ENCODE data around the gene ABLIM3. TPM values are rescaled to one million over a fixed set of nuclear protein-coding genes. Genes with fewer than 3 reads are reported as not detected.

ABLIM3 gene
- polyA plus RNA-seq, 1 experiment, result 25.7 TPM

- no peak for DNase-seq (ENCODE audit: low read depth)
- POLR2A ChIA-PET, result no interaction called here
- H3K4me3 ChIP-seq (ENCODE audit: low read depth, low read length), result no peak overlapping the region
- no peaks in the 10 kb centered on the region for H3K36me3 ChIP-seq (ENCODE audit: control insufficient read depth, insufficient read depth, low read length)
- H3K27me3 ChIP-seq (ENCODE audit: control insufficient read depth, insufficient read depth, low read length), result no peaks in the 10 kb centered on the region
- TF ChIP-seq, protein P1, sequence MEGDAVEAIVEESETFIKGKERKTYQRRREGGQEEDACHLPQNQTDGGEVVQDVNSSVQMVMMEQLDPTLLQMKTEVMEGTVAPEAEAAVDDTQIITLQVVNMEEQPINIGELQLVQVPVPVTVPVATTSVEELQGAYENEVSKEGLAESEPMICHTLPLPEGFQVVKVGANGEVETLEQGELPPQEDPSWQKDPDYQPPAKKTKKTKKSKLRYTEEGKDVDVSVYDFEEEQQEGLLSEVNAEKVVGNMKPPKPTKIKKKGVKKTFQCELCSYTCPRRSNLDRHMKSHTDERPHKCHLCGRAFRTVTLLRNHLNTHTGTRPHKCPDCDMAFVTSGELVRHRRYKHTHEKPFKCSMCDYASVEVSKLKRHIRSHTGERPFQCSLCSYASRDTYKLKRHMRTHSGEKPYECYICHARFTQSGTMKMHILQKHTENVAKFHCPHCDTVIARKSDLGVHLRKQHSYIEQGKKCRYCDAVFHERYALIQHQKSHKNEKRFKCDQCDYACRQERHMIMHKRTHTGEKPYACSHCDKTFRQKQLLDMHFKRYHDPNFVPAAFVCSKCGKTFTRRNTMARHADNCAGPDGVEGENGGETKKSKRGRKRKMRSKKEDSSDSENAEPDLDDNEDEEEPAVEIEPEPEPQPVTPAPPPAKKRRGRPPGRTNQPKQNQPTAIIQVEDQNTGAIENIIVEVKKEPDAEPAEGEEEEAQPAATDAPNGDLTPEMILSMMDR (IDR thresholded peaks at IDR 0.05; ENCODE audit: insufficient read depth, low read depth, low read length), result no peak
- CTCF ChIA-PET, result interaction anchor here (1.0 to 17.8 kb wide), 5 partner anchors 10 to 175 kb away, joined by 3 to 339 read pairs (median 9); partner anchors contain the start of gene ABLIM3
Observed at GRCh38 chr5:149132474-149132873, 8.8 kb upstream of the ABLIM3 start.

DNA sequence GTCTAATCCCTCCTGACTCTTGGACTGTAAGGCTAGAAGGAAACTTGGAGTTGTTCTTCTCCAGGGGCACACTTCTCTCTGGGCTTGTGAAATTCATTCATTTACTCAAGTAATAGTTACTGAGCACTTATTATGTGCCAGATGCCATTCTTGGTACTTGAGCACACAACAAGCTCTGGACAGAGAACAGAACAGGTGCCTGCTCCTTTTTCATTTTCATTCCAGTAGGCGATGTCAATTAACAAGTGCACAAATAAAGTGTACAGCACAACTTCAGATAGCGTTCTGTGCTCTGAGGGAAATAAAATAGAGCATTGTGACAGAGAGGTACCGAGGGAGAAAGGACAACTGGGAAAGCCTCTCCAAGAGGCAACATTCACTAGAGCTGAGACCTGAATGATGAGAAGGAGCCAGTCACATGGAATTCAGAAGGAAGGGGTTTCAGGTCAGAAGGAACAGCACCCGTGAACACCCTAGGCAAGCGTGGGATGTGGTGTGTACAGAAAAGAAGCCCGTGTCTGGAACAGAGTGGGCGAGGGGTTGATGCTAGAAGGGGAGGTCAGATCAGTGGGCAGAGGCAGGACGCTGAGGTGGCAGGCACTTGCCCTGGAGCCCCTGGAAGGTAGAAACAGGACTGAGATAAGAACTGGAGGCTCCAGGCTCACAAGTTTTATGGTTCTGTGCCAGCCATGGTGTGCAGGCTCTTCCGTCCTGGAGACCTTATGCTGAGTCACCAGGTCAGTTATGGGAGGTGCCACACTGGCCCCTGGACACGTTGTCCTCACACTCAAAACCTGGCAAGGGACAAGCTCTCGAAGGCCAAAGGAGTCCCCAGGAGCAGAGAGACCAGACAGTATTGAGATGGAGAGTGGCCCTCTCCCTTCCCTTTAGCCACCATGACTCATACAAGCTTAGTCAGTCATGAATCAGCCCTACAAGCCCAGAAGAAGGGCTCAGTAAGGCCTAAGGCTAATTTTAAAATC, 7.2 kb upstream of the ABLIM3 start:
- TF ChIP-seq, protein P1 (IDR thresholded peaks at IDR 0.05; ENCODE audit: insufficient read depth, low read depth, low read length), result no peak
- CTCF ChIA-PET, result interaction anchor here (0.8 to 17.8 kb wide), 6 partner anchors 8 to 403 kb away, joined by 3 to 339 read pairs (median 7); partner anchors contain the start of gene ABLIM3
- peak; percentile 69 for DNase-seq (ENCODE audit: low read depth)
- H3K27me3 ChIP-seq (ENCODE audit: control insufficient read depth, insufficient read depth, low read length), result no peaks in the 10 kb centered on the region
- POLR2A ChIA-PET, result no interaction called here
- no peak overlapping the region for H3K4me3 ChIP-seq (ENCODE audit: low read depth, low read length)
- H3K36me3 ChIP-seq (ENCODE audit: control insufficient read depth, insufficient read depth, low read length), result no peaks in the 10 kb centered on the region

- POLR2A ChIA-PET, result no interaction called here
Observed at GRCh38 chr5:149134778-149135500, 6.4 kb upstream of the ABLIM3 start.

GRCh38 chr5:149135536-149136201, 5.6 kb upstream of the ABLIM3 start:
- CTCF ChIA-PET, result interaction anchor here (1.6 to 17.8 kb wide), 2 partner anchors 95 to 134 kb away, joined by 4 to 339 read pairs; no protein-coding TSS in a partner anchor
- DNase-seq (ENCODE audit: low read depth), result peak; percentile 62
- Histone ChIP-seq H3K36me3 (ENCODE audit: control insufficient read depth, insufficient read depth, low read length) (no peaks in the 10 kb centered on the region), H3K27me3 (ENCODE audit: control insufficient read depth, insufficient read depth, low read length) (no peaks in the 10 kb centered on the region), H3K4me3 (ENCODE audit: low read depth, low read length) (no peak overlapping the region)
- TF ChIP-seq, protein P1 (IDR thresholded peaks at IDR 0.05; ENCODE audit: insufficient read depth, low read depth, low read length), result no peak
- POLR2A ChIA-PET, result interaction anchor here (0.6 kb wide), 1 partner anchor 18 kb away, joined by 3 read pairs; no protein-coding TSS in a partner anchor

More at GRCh38 chr5:149134778-149135500, 6.4 kb upstream of the ABLIM3 start:
- TF ChIP-seq, protein P1 (IDR thresholded peaks at IDR 0.05; ENCODE audit: insufficient read depth, low read depth, low read length), result no peak
- DNase-seq (ENCODE audit: low read depth), result no peak
- Histone ChIP-seq H3K36me3 (ENCODE audit: control insufficient read depth, insufficient read depth, low read length) (no peaks in the 10 kb centered on the region), H3K4me3 (ENCODE audit: low read depth, low read length) (no peak overlapping the region), H3K27me3 (ENCODE audit: control insufficient read depth, insufficient read depth, low read length) (no peaks in the 10 kb centered on the region)
- CTCF ChIA-PET, result interaction anchor here (0.8 to 17.8 kb wide), 4 partner anchors 8 to 404 kb away, joined by 3 to 339 read pairs (median 7); no protein-coding TSS in a partner anchor
